Amygdala (tissue), 56 donors: Measurements from ENCODE around the gene NAPA.

Experiments used
- DNase-seq, 56 donors: peaks; one replicate each; lab custom pipeline; 2025; lab: John Stamatoyannopoulos, UW

NAPA gene

DNA sequence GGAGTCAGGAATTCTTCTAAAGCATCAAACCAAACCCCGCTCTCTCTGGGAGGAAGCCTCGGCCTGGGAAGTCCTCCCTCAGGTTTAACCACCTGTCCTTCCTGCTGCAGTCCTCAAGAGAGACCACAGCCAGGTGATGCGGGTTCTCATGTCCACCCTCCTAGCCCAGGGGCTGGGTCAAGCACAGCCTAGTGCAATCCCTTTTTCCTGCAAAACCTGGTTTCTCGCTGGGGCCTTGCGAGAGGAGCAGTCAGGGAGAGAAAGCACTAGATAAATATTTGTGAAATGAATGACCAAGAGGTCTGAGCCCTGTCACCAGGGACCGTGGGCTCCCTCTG is 45.5 kb downstream of the NAPA start:
- no peak for DNase-seq

GRCh38 chr19:47467914-47468313 is 46.9 kb downstream of the NAPA start:
- DNase-seq, result no peak

GRCh38 chr19:47465957-47466356 is 48.9 kb downstream of the NAPA start:
- no peak for DNase-seq

GRCh38 chr19:47464675-47465419 is 50.0 kb downstream of the NAPA start:
- DNase-seq, result no peak

DNA sequence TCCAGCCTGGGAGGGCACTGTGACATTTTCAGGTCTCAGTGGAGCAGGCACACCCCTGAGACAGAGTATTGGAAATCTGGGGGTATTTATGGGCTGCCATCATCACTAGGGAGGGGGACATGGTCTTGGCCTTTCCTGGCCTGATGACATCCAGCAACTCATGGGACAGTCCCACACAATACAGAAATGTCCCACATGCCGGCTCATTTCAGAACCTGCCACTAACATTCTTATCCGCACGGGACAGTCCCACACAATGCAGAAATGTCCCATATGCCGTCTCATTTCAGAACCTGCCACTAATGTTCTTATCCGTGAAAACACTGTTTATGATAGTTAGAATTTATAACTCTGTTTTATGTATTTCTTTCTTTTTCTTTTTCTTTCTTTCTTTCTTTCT is 53.0 kb downstream of the NAPA start:
- no peak for DNase-seq

GRCh38 chr19:47459477-47459876 is 55.4 kb downstream of the NAPA start:
- no peak for DNase-seq

DNA sequence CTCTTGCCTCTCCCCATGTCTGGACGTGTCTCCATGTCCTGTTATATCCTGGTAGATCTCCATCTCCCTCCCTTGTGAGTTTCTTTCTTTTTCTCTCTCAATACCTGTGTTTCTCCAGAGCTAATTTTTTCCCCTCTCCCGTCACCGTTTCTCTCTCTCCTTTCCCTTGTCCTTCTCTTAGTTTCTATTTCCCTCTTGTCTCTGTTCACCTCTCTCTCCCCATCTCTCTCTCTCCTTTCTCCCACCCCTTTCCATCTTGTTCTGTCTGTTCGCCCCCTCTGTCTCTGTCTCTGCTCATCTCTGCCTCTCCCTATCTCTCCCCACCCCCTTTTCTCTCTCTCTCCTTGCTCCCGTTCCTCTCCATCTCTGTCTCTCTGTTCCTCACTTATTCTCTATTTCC is 56.2 kb downstream of the NAPA start:
- no peak for DNase-seq

- no peak for DNase-seq
These were observed 58.0 kb downstream of the NAPA start for GRCh38 chr19:47456721-47457474.

DNA sequence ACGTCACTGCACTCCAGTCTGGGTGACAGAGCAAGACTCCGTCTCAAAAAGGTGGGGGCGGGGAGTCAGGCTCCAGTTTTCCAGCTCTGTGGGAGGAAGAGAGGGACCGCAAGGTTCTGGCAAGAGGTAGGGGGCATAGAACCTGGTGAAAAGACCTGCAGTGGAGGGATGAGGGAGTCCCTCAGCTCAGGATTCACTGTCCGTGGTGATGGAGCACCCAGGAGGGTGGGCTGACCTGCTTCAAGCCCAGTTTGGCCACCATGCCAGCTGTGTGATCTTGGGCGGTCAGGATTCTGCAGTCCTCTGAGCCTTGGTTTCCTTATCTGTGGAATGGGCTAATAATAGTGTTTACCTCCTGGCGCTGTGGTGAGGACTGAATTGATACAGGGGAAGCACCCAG is 64.4 kb downstream of the NAPA start:
- DNase-seq, result no peak

- no peak for DNase-seq
These were observed 66.5 kb downstream of the NAPA start for GRCh38 chr19:47448360-47448727.

GRCh38 chr19:47447470-47448359 is 67.1 kb downstream of the NAPA start:
- peak in 35 of 56 donors; percentile 8 to 86 (median 43) for DNase-seq

DNA sequence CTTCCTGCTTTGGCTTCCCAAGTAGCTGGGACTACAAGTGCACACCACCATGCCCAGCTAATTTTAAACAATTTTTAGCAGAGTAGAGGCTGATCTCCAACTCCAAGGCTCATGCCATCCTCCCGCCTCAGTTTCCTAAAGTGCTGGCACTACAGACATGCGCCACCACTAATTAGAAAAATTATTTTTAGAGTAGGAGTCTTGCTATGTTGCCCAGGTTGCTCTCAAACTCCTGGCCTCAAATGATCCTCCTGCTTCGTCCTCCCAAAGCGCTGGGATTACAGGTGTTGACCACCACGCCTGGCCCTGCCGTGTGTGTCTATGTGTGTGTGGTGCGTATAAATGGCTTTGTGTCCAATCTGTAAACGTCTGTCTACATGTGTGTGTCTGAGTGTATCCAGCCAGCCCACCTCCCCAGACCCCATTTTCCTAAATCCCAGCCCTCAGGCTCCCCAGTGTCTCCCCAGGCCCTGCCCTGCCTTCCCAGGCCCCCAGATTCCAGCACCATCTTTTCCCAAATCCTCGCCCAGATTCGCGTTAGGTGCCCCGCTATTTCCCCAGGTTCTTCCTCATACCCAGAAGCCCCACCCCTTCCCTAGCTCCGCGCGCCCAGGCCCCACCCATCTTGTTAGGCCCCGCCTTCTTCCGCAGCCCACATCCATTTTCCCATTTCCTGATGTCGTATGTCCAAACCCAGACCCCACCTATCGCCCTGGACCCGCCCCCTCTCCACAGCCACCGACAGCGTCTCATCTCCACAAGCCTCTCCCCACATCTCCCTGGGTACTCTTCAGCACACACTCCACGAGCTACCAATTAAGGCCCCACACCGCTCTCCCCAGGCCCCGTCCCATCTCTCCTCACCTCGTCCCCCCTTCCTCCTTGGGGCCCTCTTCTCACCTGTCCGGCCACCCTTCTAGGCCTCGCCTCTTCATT is 68.1 kb downstream of the NAPA start:
- DNase-seq, result peak in 18 of 56 donors; percentile 8 to 54 (median 32)

GRCh38 chr19:47445937-47446402 is 68.9 kb downstream of the NAPA start:
- DNase-seq, result peak in 24 of 56 donors; percentile 4 to 70 (median 32)

DNA sequence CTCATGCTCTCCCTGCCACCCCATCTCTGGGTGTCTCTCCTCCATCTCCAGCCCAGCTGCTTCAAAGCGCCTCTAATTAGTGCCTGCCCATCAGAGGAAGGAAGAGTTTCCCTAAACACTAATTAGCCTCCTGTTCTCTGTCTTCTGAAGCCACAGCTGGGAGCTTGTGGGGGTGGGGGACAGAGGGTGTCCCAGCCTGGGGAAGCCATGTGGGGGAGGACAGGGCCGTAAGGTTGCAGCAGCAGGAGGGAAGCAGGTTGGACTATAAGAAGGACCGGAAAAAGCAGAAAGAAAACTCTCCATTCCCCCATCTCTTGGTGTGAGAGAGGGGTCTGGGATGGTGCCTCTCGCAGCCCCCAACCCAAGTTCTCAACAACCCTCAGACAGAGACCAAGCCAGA is 69.3 kb downstream of the NAPA start:
- no peak for DNase-seq

- no peak for DNase-seq
These were observed 70.5 kb downstream of the NAPA start for GRCh38 chr19:47444388-47444821.

DNA sequence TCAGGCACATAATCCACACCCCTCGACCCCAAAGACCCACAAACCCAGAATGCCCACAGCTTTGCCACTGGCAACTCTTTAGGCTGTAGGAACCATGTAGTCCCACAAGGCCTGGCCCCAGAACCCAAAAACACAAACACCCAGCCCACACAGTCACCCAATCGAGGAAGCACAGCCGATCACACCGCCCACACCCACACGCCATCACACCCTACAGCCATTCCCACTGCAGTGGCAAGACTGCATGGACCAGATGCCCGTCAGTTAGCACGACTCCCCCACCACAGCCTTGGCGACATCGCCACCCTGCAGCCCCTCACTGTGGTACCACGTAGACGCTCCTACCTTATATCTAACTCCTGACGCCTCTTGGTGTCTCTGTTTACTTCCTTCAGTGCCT is 71.5 kb downstream of the NAPA start:
- DNase-seq, result peak in 25 of 56 donors; percentile 4 to 67 (median 30)

- no peak for DNase-seq
These were observed 76.1 kb downstream of the NAPA start for GRCh38 chr19:47438793-47439220.
